ENCODE data around the gene SORCS2.

SORCS2 gene

DNA sequence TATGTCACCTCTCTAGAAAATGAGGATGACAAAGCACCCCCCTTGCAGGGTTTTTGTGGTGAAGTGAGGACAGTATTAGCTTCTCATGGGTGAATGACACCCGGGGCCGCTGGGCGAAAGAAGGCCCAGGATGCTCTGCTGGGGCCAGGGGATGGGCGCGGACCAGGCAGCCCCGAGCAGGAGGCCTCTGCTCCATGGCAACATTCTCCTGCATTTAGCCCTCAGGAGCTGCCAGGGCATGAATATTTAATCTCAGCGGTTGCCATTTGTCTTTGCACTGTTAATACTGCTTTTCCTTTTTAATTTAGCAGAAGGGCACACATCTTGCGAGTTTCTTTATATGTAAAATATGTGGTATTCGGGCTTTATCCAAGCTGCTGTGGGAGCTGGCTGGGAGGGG is 272.7 kb downstream of the SORCS2 start:
- no peak overlapping the region for H3K9ac ChIP-seq (ENCODE audit: insufficient read length, low read depth)

GRCh38 chr4:7466215-7466614 is 273.9 kb downstream of the SORCS2 start:
- Histone ChIP-seq H3K9ac (ENCODE audit: insufficient read length, low read depth) (no peak overlapping the region), H3K36me3 (ENCODE audit: insufficient read depth, insufficient read length, low read length) (no peaks in the 10 kb centered on the region), H3K9me3 (ENCODE audit: insufficient read depth, low read length) (peaks cover 15% of the 10 kb centered on the region), H3K27me3 (ENCODE audit: insufficient read depth, insufficient read length) (no peaks in the 10 kb centered on the region), H3K4me3 (ENCODE audit: insufficient read length, low read depth) (no peak overlapping the region), H3K4me1 (ENCODE audit: insufficient read depth, insufficient read length) (peaks cover 32% of the 10 kb centered on the region)
- no peak for TF ChIP-seq YY1 (IDR thresholded peaks at IDR 0.05; ENCODE audit: insufficient read depth, insufficient read length)
- no peak for TF ChIP-seq ZNF274 (IDR thresholded peaks at IDR 0.05; ENCODE audit: low read depth, low read length)
- TF ChIP-seq SUZ12 (IDR thresholded peaks at IDR 0.05; ENCODE audit: extremely low read depth, insufficient read depth, insufficient read length), result no peak
- no peak for DNase-seq (ENCODE audit: low read depth, low spot score)

More for the DNA sequence above, 272.7 kb downstream of the SORCS2 start:
- DNase-seq (ENCODE audit: low read depth, low spot score), result no peak
- TF ChIP-seq SUZ12 (IDR thresholded peaks at IDR 0.05; ENCODE audit: extremely low read depth, insufficient read depth, insufficient read length) (no peak), ZNF274 (IDR thresholded peaks at IDR 0.05; ENCODE audit: low read depth, low read length) (no peak), YY1 (IDR thresholded peaks at IDR 0.05; ENCODE audit: insufficient read depth, insufficient read length) (no peak)
- no peaks in the 10 kb centered on the region for H3K27me3 ChIP-seq (ENCODE audit: insufficient read depth, insufficient read length)
- peaks cover 15% of the 10 kb centered on the region for H3K9me3 ChIP-seq (ENCODE audit: insufficient read depth, low read length)
- H3K4me1 ChIP-seq (ENCODE audit: insufficient read depth, insufficient read length), result peaks cover 38% of the 10 kb centered on the region
- no peak overlapping the region for H3K4me3 ChIP-seq (ENCODE audit: insufficient read length, low read depth)
- H3K36me3 ChIP-seq (ENCODE audit: insufficient read depth, insufficient read length, low read length), result no peaks in the 10 kb centered on the region

DNA sequence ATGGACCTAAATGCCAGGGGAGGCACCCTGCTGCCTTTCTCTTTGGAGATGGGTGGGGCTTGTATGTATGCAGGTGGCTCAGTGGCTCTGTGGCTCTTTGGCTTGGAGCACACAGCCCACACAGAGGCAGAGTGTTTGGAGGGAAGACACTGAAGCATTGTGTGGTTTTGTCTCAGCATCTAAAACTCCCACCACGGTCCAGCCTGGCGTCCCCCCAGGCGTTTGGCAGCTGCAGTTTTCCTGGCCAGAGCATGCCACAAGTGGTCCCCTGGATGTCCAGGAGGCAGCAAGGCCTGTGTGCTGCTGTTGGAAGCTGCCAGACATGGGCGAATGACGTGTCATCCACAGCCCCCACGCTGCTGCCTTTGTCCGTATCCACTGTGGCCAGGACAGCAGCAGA is 274.6 kb downstream of the SORCS2 start:
- H3K4me1 ChIP-seq (ENCODE audit: insufficient read depth, insufficient read length), result peaks cover 29% of the 10 kb centered on the region
- H3K9me3 ChIP-seq (ENCODE audit: insufficient read depth, low read length), result peaks cover 15% of the 10 kb centered on the region
- H3K27me3 ChIP-seq (ENCODE audit: insufficient read depth, insufficient read length), result no peaks in the 10 kb centered on the region
- no peaks in the 10 kb centered on the region for H3K36me3 ChIP-seq (ENCODE audit: insufficient read depth, insufficient read length, low read length)
- TF ChIP-seq ZNF274 (IDR thresholded peaks at IDR 0.05; ENCODE audit: low read depth, low read length), result no peak
- no peak for TF ChIP-seq SUZ12 (IDR thresholded peaks at IDR 0.05; ENCODE audit: extremely low read depth, insufficient read depth, insufficient read length)
- no peak for TF ChIP-seq YY1 (IDR thresholded peaks at IDR 0.05; ENCODE audit: insufficient read depth, insufficient read length)
- DNase-seq (ENCODE audit: low read depth, low spot score), result no peak
- H3K4me3 ChIP-seq (ENCODE audit: insufficient read length, low read depth), result no peak overlapping the region
- no peak overlapping the region for H3K9ac ChIP-seq (ENCODE audit: insufficient read length, low read depth)

DNA sequence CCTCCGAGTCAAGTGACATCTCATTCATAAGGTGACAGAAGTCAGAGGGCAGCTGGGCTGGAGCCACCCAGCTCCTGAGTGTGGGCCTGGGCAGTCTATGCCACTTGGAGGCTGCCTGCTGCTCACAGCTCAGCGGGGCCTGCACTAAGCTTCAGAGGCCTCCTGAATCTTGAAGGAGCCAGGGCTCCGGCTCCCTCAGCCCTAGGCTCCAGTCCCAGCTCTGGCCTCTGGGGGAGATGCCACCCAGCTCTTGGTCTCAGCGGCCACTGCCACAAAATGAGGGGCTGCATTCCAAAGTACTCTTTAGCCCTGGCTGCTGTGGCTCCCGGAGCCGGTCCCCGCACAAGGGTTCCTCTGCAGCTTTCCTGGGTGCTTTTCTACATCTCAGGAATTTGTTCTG is 275.1 kb downstream of the SORCS2 start:
- TF ChIP-seq SUZ12 (IDR thresholded peaks at IDR 0.05; ENCODE audit: extremely low read depth, insufficient read depth, insufficient read length) (no peak), ZNF274 (IDR thresholded peaks at IDR 0.05; ENCODE audit: low read depth, low read length) (no peak), YY1 (IDR thresholded peaks at IDR 0.05; ENCODE audit: insufficient read depth, insufficient read length) (no peak)
- Histone ChIP-seq H3K4me3 (ENCODE audit: insufficient read length, low read depth) (no peak overlapping the region), H3K9me3 (ENCODE audit: insufficient read depth, low read length) (peaks cover 15% of the 10 kb centered on the region), H3K27me3 (ENCODE audit: insufficient read depth, insufficient read length) (peaks cover 2% of the 10 kb centered on the region), H3K36me3 (ENCODE audit: insufficient read depth, insufficient read length, low read length) (no peaks in the 10 kb centered on the region), H3K9ac (ENCODE audit: insufficient read length, low read depth) (no peak overlapping the region), H3K4me1 (ENCODE audit: insufficient read depth, insufficient read length) (peaks cover 29% of the 10 kb centered on the region)
- DNase-seq (ENCODE audit: low read depth, low spot score), result no peak

DNA sequence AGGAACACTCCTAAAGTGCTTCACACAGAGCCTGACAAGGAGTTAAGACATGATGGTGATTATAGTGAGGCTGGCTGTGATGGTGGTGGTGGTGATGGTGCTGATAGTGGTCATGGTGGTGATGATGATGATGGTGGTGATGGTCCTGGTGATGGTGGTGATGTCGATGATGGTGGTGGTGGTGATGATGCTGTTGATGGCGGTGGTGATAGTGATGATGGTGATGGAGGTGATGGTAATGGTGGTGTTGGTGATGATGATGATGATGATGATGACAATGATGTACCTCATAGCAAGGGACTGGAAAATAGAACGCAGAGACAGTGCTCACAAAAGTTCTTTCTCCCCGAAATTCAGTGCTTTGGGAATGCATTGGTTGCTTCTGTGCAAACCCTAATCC is 276.7 kb downstream of the SORCS2 start:
- H3K36me3 ChIP-seq (ENCODE audit: insufficient read depth, insufficient read length, low read length), result no peaks in the 10 kb centered on the region
- no peak overlapping the region for H3K4me3 ChIP-seq (ENCODE audit: insufficient read length, low read depth)
- H3K9me3 ChIP-seq (ENCODE audit: insufficient read depth, low read length), result peaks cover 15% of the 10 kb centered on the region
- H3K27me3 ChIP-seq (ENCODE audit: insufficient read depth, insufficient read length), result peaks cover 2% of the 10 kb centered on the region
- no peak overlapping the region for H3K9ac ChIP-seq (ENCODE audit: insufficient read length, low read depth)
- no peak for DNase-seq (ENCODE audit: low read depth, low spot score)
- H3K4me1 ChIP-seq (ENCODE audit: insufficient read depth, insufficient read length), result peaks cover 29% of the 10 kb centered on the region
- TF ChIP-seq SUZ12 (IDR thresholded peaks at IDR 0.05; ENCODE audit: extremely low read depth, insufficient read depth, insufficient read length) (no peak), YY1 (IDR thresholded peaks at IDR 0.05; ENCODE audit: insufficient read depth, insufficient read length) (no peak), ZNF274 (IDR thresholded peaks at IDR 0.05; ENCODE audit: low read depth, low read length) (no peak)

DNA sequence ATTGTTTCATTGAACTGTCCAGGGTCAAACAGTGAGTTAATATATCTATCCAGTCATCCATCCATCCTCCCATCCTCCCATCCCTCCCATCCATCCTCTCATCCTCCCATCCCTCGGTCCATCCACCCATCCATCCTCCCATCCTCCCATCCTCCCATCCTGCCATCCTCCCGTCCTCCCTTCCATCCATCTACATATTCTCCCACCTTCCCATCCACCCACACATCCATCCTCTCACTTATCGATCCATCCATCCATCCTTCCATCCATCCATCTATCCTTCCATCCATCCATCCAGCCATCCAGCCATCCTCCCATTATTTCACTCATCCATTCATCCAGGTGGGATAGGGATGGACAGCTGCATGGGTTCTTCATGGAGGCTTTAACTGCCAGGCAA is 277.8 kb downstream of the SORCS2 start:
- DNase-seq (ENCODE audit: low read depth, low spot score), result no peak
- Histone ChIP-seq H3K27me3 (ENCODE audit: insufficient read depth, insufficient read length) (peaks cover 2% of the 10 kb centered on the region), H3K9ac (ENCODE audit: insufficient read length, low read depth) (no peak overlapping the region), H3K4me3 (ENCODE audit: insufficient read length, low read depth) (no peak overlapping the region), H3K36me3 (ENCODE audit: insufficient read depth, insufficient read length, low read length) (no peaks in the 10 kb centered on the region), H3K9me3 (ENCODE audit: insufficient read depth, low read length) (peaks cover 15% of the 10 kb centered on the region), H3K4me1 (ENCODE audit: insufficient read depth, insufficient read length) (peaks cover 29% of the 10 kb centered on the region)
- TF ChIP-seq YY1 (IDR thresholded peaks at IDR 0.05; ENCODE audit: insufficient read depth, insufficient read length), result no peak
- TF ChIP-seq SUZ12 (IDR thresholded peaks at IDR 0.05; ENCODE audit: extremely low read depth, insufficient read depth, insufficient read length), result no peak
- TF ChIP-seq ZNF274 (IDR thresholded peaks at IDR 0.05; ENCODE audit: low read depth, low read length), result no peak

- H3K36me3 ChIP-seq (ENCODE audit: insufficient read depth, insufficient read length, low read length), result no peaks in the 10 kb centered on the region
- peaks cover 2% of the 10 kb centered on the region for H3K27me3 ChIP-seq (ENCODE audit: insufficient read depth, insufficient read length)
- TF ChIP-seq SUZ12 (IDR thresholded peaks at IDR 0.05; ENCODE audit: extremely low read depth, insufficient read depth, insufficient read length), result no peak
- TF ChIP-seq YY1 (IDR thresholded peaks at IDR 0.05; ENCODE audit: insufficient read depth, insufficient read length), result no peak
- TF ChIP-seq ZNF274 (IDR thresholded peaks at IDR 0.05; ENCODE audit: low read depth, low read length), result no peak
- no peak overlapping the region for H3K9ac ChIP-seq (ENCODE audit: insufficient read length, low read depth)
- DNase-seq (ENCODE audit: low read depth, low spot score), result no peak
- peaks cover 13% of the 10 kb centered on the region for H3K9me3 ChIP-seq (ENCODE audit: insufficient read depth, low read length)
- no peak overlapping the region for H3K4me3 ChIP-seq (ENCODE audit: insufficient read length, low read depth)
- peaks cover 27% of the 10 kb centered on the region for H3K4me1 ChIP-seq (ENCODE audit: insufficient read depth, insufficient read length)
Observed at GRCh38 chr4:7470522-7471128, 278.3 kb downstream of the SORCS2 start.
